GM19397 (cell line): ENCODE measurements around the gene DPY30.
"Not testable (repeated sequence)": the region's sequence is repeated elsewhere in the genome, so short reads cannot be mapped to it uniquely, and the experiment has no call there.

Experiments
- ATAC-seq: cut with Tn5 transposase; IDR thresholded peaks from one replicate; pipeline ENCODE4 v1.9.1; 2021; ENCODE audit warnings: mild to moderate bottlenecking, moderate library complexity; ENCODE audit not compliant: unreplicated experiment

The DPY30 gene

GRCh38 chr2:32039447-32040219, at the start of gene DPY30:
DPY30 (minus strand) TSS chr2:32039805; CDS start chr2:32039456, 349 bp downstream.
- ATAC-seq, result peak; percentile 91

- ATAC-seq, result no peak
Measured at GRCh38 chr2:32074134-32074506, 34.5 kb upstream of the DPY30 start.

GRCh38 chr2:32067549-32067948, 27.9 kb upstream of the DPY30 start:
- no peak for ATAC-seq

GRCh38 chr2:32064713-32065112, 25.1 kb upstream of the DPY30 start:
- no peak for ATAC-seq

GRCh38 chr2:32064021-32064601, 24.5 kb upstream of the DPY30 start:
- ATAC-seq, result no peak

- ATAC-seq, result peak; percentile 96
Measured at GRCh38 chr2:32063310-32064020, 23.9 kb upstream of the DPY30 start, which contains the start of gene SPAST. SPAST (plus strand) TSS chr2:32063556; CDS start chr2:32063832, 276 bp downstream.

- ATAC-seq, result no peak
Measured at GRCh38 chr2:32061973-32062861, 22.6 kb upstream of the DPY30 start.

GRCh38 chr2:32061430-32061829, 21.8 kb upstream of the DPY30 start:
- ATAC-seq, result no peak

GRCh38 chr2:32060266-32060665, 20.7 kb upstream of the DPY30 start:
- no peak for ATAC-seq

GRCh38 chr2:32058130-32058529, 18.5 kb upstream of the DPY30 start:
- no peak for ATAC-seq

- not testable (repeated sequence) for ATAC-seq
Measured at GRCh38 chr2:32054583-32054982, 15.0 kb upstream of the DPY30 start.

- ATAC-seq, result no peak
Measured at GRCh38 chr2:32051836-32052439, 12.3 kb upstream of the DPY30 start.

GRCh38 chr2:32043561-32043960, 4.0 kb upstream of the DPY30 start:
- no peak for ATAC-seq

GRCh38 chr2:32034198-32034887, 5.3 kb downstream of the DPY30 start:
- not testable (repeated sequence) for ATAC-seq

- not testable (repeated sequence) for ATAC-seq
Measured at GRCh38 chr2:32018789-32019482, 20.7 kb downstream of the DPY30 start.

- no peak for ATAC-seq
Measured at GRCh38 chr2:32012872-32013271, 26.7 kb downstream of the DPY30 start.

GRCh38 chr2:32011485-32011960, 28.1 kb downstream of the DPY30 start:
- ATAC-seq, result no peak

- ATAC-seq, result peak; percentile 65
Measured at GRCh38 chr2:32010670-32011484, 28.7 kb downstream of the DPY30 start, which contains the start of gene MEMO1. MEMO1 (minus strand) TSS chr2:32011008; CDS start chr2:32010247, 761 bp downstream.
